ENCODE results near the gene TTC28. TPM values are rescaled to one million over a fixed set of nuclear protein-coding genes. Genes with fewer than 3 reads are reported as not detected.

Gene TTC28
- total and polyA plus RNA-seq, 2 donors, result 15.9 to 81.9 TPM

- no peak for DNase-seq (ENCODE audit: extremely low spot score)
- H3K27ac ChIP-seq (ENCODE audit: low read depth), result no peak overlapping the region
These were observed 689.7 kb downstream of the TTC28 start for GRCh38 chr22:27989758-27990450.

GRCh38 chr22:27988704-27989103 is 690.9 kb downstream of the TTC28 start:
- Histone ChIP-seq H3K4me3 (ENCODE audit: low read depth, low read length) (no peak overlapping the region), H3K36me3 (ENCODE audit: insufficient read depth) (no peaks in the 10 kb centered on the region), H3K4me1 (ENCODE audit: insufficient read depth) (no peaks in the 10 kb centered on the region), H3K27ac (ENCODE audit: low read depth) (no peak overlapping the region)
- DNase-seq (ENCODE audit: extremely low spot score), result no peak
- 83% methylated on average over 7 of the region's 7 CpGs for WGBS

More at GRCh38 chr22:27989758-27990450, 689.7 kb downstream of the TTC28 start:
- 92% methylated on average over 15 of the region's 15 CpGs for WGBS
- H3K4me1 ChIP-seq (ENCODE audit: insufficient read depth), result no peaks in the 10 kb centered on the region
- H3K4me3 ChIP-seq (ENCODE audit: low read depth, low read length), result no peak overlapping the region
- H3K36me3 ChIP-seq (ENCODE audit: insufficient read depth), result no peaks in the 10 kb centered on the region

DNA sequence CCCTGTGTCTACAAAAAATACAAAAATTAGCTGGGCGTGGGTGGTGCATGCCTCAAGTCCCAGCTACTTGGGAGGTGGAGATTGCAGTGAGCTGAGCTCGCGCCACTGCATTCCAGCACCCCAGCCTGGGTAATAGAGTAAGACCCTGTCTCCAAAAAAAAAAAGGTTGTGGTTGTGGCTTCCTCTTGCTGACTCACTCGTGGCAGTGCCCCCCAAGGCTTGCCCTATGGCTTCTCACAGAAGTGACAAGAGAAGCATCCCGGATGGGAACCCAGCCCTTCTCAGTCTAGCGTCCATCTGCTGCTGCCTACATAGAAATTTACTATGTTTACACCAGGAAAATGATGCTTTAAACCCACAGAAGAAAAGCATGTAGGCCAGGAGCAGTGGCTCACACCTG is 692.1 kb downstream of the TTC28 start:
- Histone ChIP-seq H3K27ac (ENCODE audit: low read depth) (no peak overlapping the region), H3K36me3 (ENCODE audit: insufficient read depth) (no peaks in the 10 kb centered on the region)
- DNase-seq (ENCODE audit: extremely low spot score), result no peak

GRCh38 chr22:27986937-27987336 is 692.7 kb downstream of the TTC28 start:
- no peaks in the 10 kb centered on the region for H3K36me3 ChIP-seq (ENCODE audit: insufficient read depth)
- no peak overlapping the region for H3K27ac ChIP-seq (ENCODE audit: low read depth)
- 91% methylated on average over 5 of the region's 5 CpGs for WGBS
- no peak for DNase-seq (ENCODE audit: extremely low spot score)
- no peaks in the 10 kb centered on the region for H3K4me1 ChIP-seq (ENCODE audit: insufficient read depth)
- H3K4me3 ChIP-seq (ENCODE audit: low read depth, low read length), result no peak overlapping the region

More for the DNA sequence above, 692.1 kb downstream of the TTC28 start:
- H3K4me3 ChIP-seq (ENCODE audit: low read depth, low read length), result no peak overlapping the region
- WGBS, result 60% methylated on average over 6 of the region's 6 CpGs
- no peaks in the 10 kb centered on the region for H3K4me1 ChIP-seq (ENCODE audit: insufficient read depth)

DNA sequence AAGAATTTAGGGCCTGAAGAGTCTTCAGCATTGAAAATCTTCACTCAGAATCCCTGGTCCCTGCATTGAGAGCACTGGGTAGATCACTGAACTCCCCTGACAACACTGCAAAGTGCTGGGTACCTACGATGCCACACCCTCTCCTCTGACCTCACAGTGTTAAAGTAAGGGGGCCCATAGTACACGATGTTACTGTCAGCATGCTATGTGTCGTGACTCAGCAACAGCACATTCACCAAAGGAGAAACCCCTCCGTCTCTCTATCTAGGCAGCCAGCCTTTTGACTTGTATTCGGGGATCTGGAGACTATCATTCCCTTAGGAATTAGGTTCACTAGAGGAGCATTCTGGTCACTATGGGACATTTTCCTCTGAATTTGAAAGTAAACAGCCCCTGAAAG is 693.2 kb downstream of the TTC28 start:
- no peak overlapping the region for H3K27ac ChIP-seq (ENCODE audit: low read depth)
- H3K4me3 ChIP-seq (ENCODE audit: low read depth, low read length), result no peak overlapping the region
- 81% methylated on average over 5 of the region's 5 CpGs for WGBS
- H3K4me1 ChIP-seq (ENCODE audit: insufficient read depth), result no peaks in the 10 kb centered on the region
- no peak for DNase-seq (ENCODE audit: extremely low spot score)
- no peaks in the 10 kb centered on the region for H3K36me3 ChIP-seq (ENCODE audit: insufficient read depth)

- H3K4me3 ChIP-seq (ENCODE audit: low read depth, low read length), result no peak overlapping the region
- no peaks in the 10 kb centered on the region for H3K36me3 ChIP-seq (ENCODE audit: insufficient read depth)
- DNase-seq (ENCODE audit: extremely low spot score), result no peak
- no peak overlapping the region for H3K27ac ChIP-seq (ENCODE audit: low read depth)
- no peaks in the 10 kb centered on the region for H3K4me1 ChIP-seq (ENCODE audit: insufficient read depth)
- WGBS, result 89% methylated on average over 12 of the region's 12 CpGs
These were observed 694.0 kb downstream of the TTC28 start for GRCh38 chr22:27985323-27986275.

GRCh38 chr22:27984723-27985122 is 694.9 kb downstream of the TTC28 start:
- no peak overlapping the region for H3K27ac ChIP-seq (ENCODE audit: low read depth)
- H3K4me3 ChIP-seq (ENCODE audit: low read depth, low read length), result no peak overlapping the region
- 94% methylated on average over 9 of the region's 9 CpGs for WGBS
- no peak for DNase-seq (ENCODE audit: extremely low spot score)
- no peaks in the 10 kb centered on the region for H3K36me3 ChIP-seq (ENCODE audit: insufficient read depth)
- no peaks in the 10 kb centered on the region for H3K4me1 ChIP-seq (ENCODE audit: insufficient read depth)

- DNase-seq (ENCODE audit: extremely low spot score), result no peak
- Histone ChIP-seq H3K36me3 (ENCODE audit: insufficient read depth) (no peaks in the 10 kb centered on the region), H3K27ac (ENCODE audit: low read depth) (no peak overlapping the region), H3K4me1 (ENCODE audit: insufficient read depth) (no peaks in the 10 kb centered on the region), H3K4me3 (ENCODE audit: low read depth, low read length) (no peak overlapping the region)
- 87% methylated on average over 10 of the region's 10 CpGs for WGBS
These were observed 695.5 kb downstream of the TTC28 start for GRCh38 chr22:27984001-27984695.

GRCh38 chr22:27983361-27983791 is 696.3 kb downstream of the TTC28 start:
- H3K4me1 ChIP-seq (ENCODE audit: insufficient read depth), result no peaks in the 10 kb centered on the region
- no peak for DNase-seq (ENCODE audit: extremely low spot score)
- H3K36me3 ChIP-seq (ENCODE audit: insufficient read depth), result no peaks in the 10 kb centered on the region
- H3K27ac ChIP-seq (ENCODE audit: low read depth), result no peak overlapping the region
- no peak overlapping the region for H3K4me3 ChIP-seq (ENCODE audit: low read depth, low read length)
- 87% methylated on average over 15 of the region's 15 CpGs for WGBS

GRCh38 chr22:27982630-27983180 is 696.9 kb downstream of the TTC28 start:
- Histone ChIP-seq H3K27ac (ENCODE audit: low read depth) (no peak overlapping the region), H3K36me3 (ENCODE audit: insufficient read depth) (no peaks in the 10 kb centered on the region), H3K4me3 (ENCODE audit: low read depth, low read length) (no peak overlapping the region), H3K4me1 (ENCODE audit: insufficient read depth) (no peaks in the 10 kb centered on the region)
- DNase-seq (ENCODE audit: extremely low spot score), result no peak
- 96% methylated on average over 20 of the region's 20 CpGs for WGBS

GRCh38 chr22:27982106-27982505 is 697.5 kb downstream of the TTC28 start:
- WGBS, result 95% methylated on average over 15 of the region's 15 CpGs
- no peaks in the 10 kb centered on the region for H3K36me3 ChIP-seq (ENCODE audit: insufficient read depth)

DNA sequence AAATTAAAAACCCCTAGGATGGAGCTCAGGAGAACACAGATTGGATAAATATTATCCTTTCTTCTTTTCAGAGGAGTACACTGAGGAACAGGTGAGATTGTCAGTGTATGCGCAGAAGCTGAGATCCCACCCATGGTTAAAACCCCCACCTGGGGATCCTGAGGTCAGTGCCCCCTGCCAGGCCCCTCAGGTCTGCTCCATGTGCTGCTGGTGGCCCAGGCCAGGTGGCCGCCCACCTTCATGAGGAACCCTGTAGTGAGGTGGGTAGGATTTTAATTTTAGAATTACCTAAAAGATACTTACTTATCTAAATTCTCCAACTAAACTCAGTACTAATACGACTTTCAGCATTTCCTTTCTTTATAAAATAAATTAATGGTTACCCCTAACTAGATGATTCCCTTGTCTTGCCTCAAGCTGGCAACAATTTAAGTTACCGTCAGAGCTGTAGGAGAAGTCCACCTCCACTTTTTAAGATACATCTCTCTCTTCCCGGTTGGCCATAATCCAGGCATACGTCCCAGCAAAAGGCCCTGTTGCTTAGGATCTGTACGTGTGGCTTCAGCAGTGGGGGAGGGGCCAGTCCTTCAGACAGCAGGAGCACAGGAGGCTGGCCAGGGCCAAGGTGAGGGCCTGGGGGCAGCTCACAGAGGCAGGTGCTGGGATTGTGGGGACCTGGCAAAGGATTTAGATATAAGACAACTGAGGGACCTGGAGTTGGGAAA is 699.1 kb downstream of the TTC28 start:
- Histone ChIP-seq H3K4me3 (ENCODE audit: low read depth, low read length) (no peak overlapping the region), H3K27ac (ENCODE audit: low read depth) (no peak overlapping the region), H3K4me1 (ENCODE audit: insufficient read depth) (no peaks in the 10 kb centered on the region), H3K36me3 (ENCODE audit: insufficient read depth) (no peaks in the 10 kb centered on the region)
- WGBS, result 83% methylated on average over 7 of the region's 7 CpGs
- no peak for DNase-seq (ENCODE audit: extremely low spot score)

More at GRCh38 chr22:27982106-27982505, 697.5 kb downstream of the TTC28 start:
- Histone ChIP-seq H3K4me3 (ENCODE audit: low read depth, low read length) (no peak overlapping the region), H3K27ac (ENCODE audit: low read depth) (no peak overlapping the region), H3K4me1 (ENCODE audit: insufficient read depth) (no peaks in the 10 kb centered on the region)
- no peak for DNase-seq (ENCODE audit: extremely low spot score)

- Histone ChIP-seq H3K27ac (ENCODE audit: low read depth) (no peak overlapping the region), H3K36me3 (ENCODE audit: insufficient read depth) (no peaks in the 10 kb centered on the region), H3K4me3 (ENCODE audit: low read depth, low read length) (no peak overlapping the region), H3K4me1 (ENCODE audit: insufficient read depth) (no peaks in the 10 kb centered on the region)
- no peak for DNase-seq (ENCODE audit: extremely low spot score)
- WGBS, result 78% methylated on average over 5 of the region's 5 CpGs
These were observed 700.8 kb downstream of the TTC28 start for GRCh38 chr22:27978802-27979201.
